Esophagus muscularis mucosa (tissue), 4 donors: ENCODE measurements around the gene UBAC1. TPM values are rescaled to one million over a fixed set of nuclear protein-coding genes. Genes with fewer than 3 reads are reported as not detected.

Experiments
- DNase-seq: peaks from one replicate; pipeline ENCODE4 v3.0.0-alpha.2; 2017; ENCODE audit errors: extremely low spot score
- H3K27ac ChIP-seq, 4 donors: fragments of 200-600 bp; sonication (generic); replicated peaks in 1 of 4; 1 replicate in 3 of 4; 2 replicates in 1 of 4; pipeline ENCODE4 v1.5.1; 2016 to 2019; ENCODE audit warnings: mild to moderate bottlenecking in 1 of 4
- H3K27me3 ChIP-seq, 4 donors: fragments of 200-600 bp; sonication (generic); one replicate each; pipeline versions ENCODE4 v1.5.1 to v1.6.0; 2016 to 2019
- H3K36me3 ChIP-seq, 4 donors: fragments of 200-600 bp; sonication (generic); one replicate each; pipeline ENCODE4 v1.5.1; 2016 to 2019
- H3K4me1 ChIP-seq, 4 donors: fragments of 200-600 bp; sonication (generic); one replicate each; pipeline ENCODE4 v1.5.1; 2016 to 2019
- H3K4me3 ChIP-seq, 4 donors: fragments of 200-600 bp; sonication (generic); 1 replicate in 2 of 4; 2 replicates in 2 of 4; pipeline ENCODE4 v1.5.1; 2016 to 2019; ENCODE audit warnings: mild to moderate bottlenecking in 4 of 4, moderate library complexity in 1 of 4
- H3K9me3 ChIP-seq, 4 donors: fragments of 200-600 bp; sonication (generic); 1 replicate in 3 of 4; 2 replicates in 1 of 4; pipeline ENCODE4 v1.5.1; 2016 to 2019
- CTCF ChIP-seq, 3 experiments: fragments of 200-600 bp in 2 of 3; fragments of 450-650 bp in 1 of 3; sonication (generic) in 2 of 3; IDR thresholded peaks; one replicate each; pipeline ENCODE4 v1.5.1; 2017 to 2019; ENCODE audit warnings: antibody characterized with exemption in 3 of 3, mild to moderate bottlenecking in 2 of 3, moderate library complexity in 1 of 3
- EP300 ChIP-seq: sonication (generic); formaldehyde crosslinking; IDR thresholded peaks from one replicate; pipeline ENCODE4 v1.6.1; 2017; ENCODE audit warnings: antibody characterized with exemption
- POLR2A ChIP-seq: fragments of 450-650 bp; IDR thresholded peaks from one replicate; pipeline ENCODE4 v1.6.1; 2017; ENCODE audit warnings: antibody characterized with exemption, moderate library complexity, mild to moderate bottlenecking, low read depth
- POLR2AphosphoS5 ChIP-seq, 2 donors: sonication (generic); formaldehyde crosslinking; IDR thresholded peaks; one replicate each; pipeline ENCODE4 v1.6.1; 2017; ENCODE audit warnings: antibody characterized with exemption in 2 of 2
- WGBS: methylation state at CpG from one replicate; pipeline ENCODE4 v1.1.5; 2018; 5-methylcytosine and 5-hydroxymethylcytosine counted together
- intact Hi-C: fragments of 100-400 bp; cut with DNase I; formaldehyde crosslinking; loops from one replicate; pipeline ENCODE4 v1.15.1; 2023
- total RNA-seq, 4 donors: library from RNA; depleted of rRNA; stranded (reverse); fragments of >200 nt; gene quantifications; one replicate each; pipeline versions ENCODE4 v1.1.0 to v1.2.1, GENCODE V29; 2016

UBAC1 gene
- total RNA-seq, 4 donors from 2014 or later: 61.6 to 77.2 (median 67.3) TPM

DNA sequence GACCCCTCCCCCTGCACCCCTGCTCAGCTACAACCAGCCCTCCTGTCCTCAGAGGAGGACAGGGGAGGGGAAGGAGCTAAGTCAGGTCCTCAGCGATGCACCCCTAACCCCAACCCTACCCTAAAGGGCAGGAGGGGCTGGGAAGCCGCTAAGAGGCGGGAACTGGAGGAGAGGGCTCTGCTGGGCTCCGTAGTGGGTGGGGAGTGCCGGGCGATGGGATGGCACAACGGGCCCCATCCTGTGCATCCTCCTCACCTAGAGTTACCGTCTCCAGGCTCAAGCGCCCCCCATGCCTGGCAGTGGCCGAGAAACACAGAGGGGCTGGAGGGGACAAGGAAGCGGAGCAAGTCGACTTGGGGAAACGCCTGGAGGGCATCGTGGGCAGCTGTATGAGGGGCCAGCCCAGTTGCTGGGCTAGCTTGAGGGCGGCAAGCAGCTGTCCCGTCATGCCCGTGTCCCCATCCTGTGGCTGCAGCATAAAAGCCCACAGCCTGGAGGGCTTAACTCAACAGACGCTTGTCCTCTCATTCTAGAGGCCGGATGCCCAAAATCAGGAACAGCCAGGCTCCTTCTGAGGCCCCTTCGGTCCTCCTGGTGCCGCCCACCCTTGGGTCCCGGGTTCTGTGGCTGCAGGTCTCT is 23.0 kb upstream of the UBAC1 start:
- 85% methylated on average over 9 of the region's 22 CpGs for WGBS
- Histone ChIP-seq H3K9me3 (no peaks in the 10 kb centered on the region), H3K36me3 (no peaks in the 10 kb centered on the region), H3K4me3 (no peak overlapping the region), H3K27me3 (peaks cover 0 to 67% (median 0%) of the 10 kb centered on the region in 4 donors), H3K4me1 (peaks cover 4 to 9% (median 7%) of the 10 kb centered on the region in 4 donors), H3K27ac (no peak overlapping the region)
- intact Hi-C loops: no loop called here
- DNase-seq: no peak
- no peak for TF ChIP-seq EP300
- TF ChIP-seq POLR2AphosphoS5 (IDR thresholded peaks at IDR 0.05): no peak
- no peak for TF ChIP-seq POLR2A
- TF ChIP-seq CTCF (IDR thresholded peaks at IDR 0.05): no peak

DNA sequence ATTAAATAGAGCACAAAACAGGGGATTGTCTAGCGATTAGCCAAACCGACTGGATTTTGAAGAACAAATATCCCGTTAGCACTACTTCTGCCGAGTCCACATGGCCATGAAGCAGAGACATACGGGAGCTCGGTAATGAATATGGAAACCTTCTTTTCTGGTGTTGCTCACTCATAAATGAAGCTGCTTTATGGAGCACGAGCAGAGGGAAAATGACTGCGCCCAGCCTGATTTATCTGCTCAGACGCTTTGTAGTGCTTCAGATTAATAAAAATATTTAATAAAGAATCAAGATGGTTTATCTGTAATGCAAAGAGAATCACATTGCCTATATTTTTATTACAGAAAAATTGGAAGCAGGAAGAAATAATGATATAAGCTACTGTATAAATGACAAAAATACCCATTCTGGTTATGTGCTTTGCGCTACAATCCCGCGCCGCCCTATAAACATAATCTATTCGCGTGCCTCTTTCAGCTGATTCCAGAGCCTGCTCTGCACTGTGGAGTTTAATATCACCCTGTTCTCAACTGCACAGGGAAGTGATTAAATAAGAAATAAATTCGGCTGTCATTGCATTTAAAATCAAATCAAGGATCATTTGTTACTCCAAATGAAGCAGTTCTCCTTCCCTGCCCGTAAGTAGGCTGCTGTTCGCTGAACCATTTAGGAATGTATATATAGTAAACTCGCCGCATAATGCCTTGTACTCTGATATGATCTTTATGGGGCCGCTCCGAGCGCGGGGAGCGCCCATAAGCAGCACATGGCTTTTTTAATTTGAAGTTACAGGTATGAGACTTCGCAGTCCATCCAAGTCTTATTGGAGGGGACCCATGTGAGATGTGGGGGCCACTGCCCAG is 22.3 kb upstream of the UBAC1 start:
- Histone ChIP-seq H3K9me3 (no peaks in the 10 kb centered on the region), H3K4me1 (peaks cover 4 to 14% (median 12%) of the 10 kb centered on the region in 4 donors), H3K27me3 (peaks cover 0 to 67% (median 4%) of the 10 kb centered on the region in 4 donors), H3K27ac (no peak overlapping the region), H3K36me3 (no peaks in the 10 kb centered on the region), H3K4me3 (no peak overlapping the region)
- no peak for DNase-seq
- no peak for TF ChIP-seq POLR2A
- TF ChIP-seq POLR2AphosphoS5 (IDR thresholded peaks at IDR 0.05): no peak
- TF ChIP-seq EP300: no peak
- TF ChIP-seq CTCF (IDR thresholded peaks at IDR 0.05): no peak
- 74% methylated on average over 26 of the region's 26 CpGs for WGBS
- intact Hi-C loops: no loop called here

- 85% methylated on average over 19 of the region's 24 CpGs for WGBS
- no peak for TF ChIP-seq POLR2AphosphoS5 (IDR thresholded peaks at IDR 0.05)
- TF ChIP-seq EP300: no peak
- TF ChIP-seq POLR2A: no peak
- no peak for TF ChIP-seq CTCF (IDR thresholded peaks at IDR 0.05)
- no peak for DNase-seq
- H3K4me1 ChIP-seq: peaks cover 4 to 14% (median 12%) of the 10 kb centered on the region in 4 donors
- H3K36me3 ChIP-seq: no peaks in the 10 kb centered on the region
- no peak overlapping the region for H3K27ac ChIP-seq
- intact Hi-C loops: no loop called here
- H3K9me3 ChIP-seq: no peaks in the 10 kb centered on the region
- H3K27me3 ChIP-seq: peaks cover 0 to 64% (median 4%) of the 10 kb centered on the region in 4 donors
- H3K4me3 ChIP-seq: no peak overlapping the region
Measured at GRCh38 chr9:135982499-135983207, 21.5 kb upstream of the UBAC1 start.

- Histone ChIP-seq H3K4me3 (no peak overlapping the region), H3K36me3 (no peaks in the 10 kb centered on the region), H3K4me1 (peaks cover 4 to 14% (median 12%) of the 10 kb centered on the region in 4 donors), H3K9me3 (no peaks in the 10 kb centered on the region), H3K27me3 (peaks cover 0 to 64% (median 4%) of the 10 kb centered on the region in 4 donors), H3K27ac (no peak overlapping the region)
- TF ChIP-seq POLR2A (no peak), EP300 (no peak), POLR2AphosphoS5 (IDR thresholded peaks at IDR 0.05) (no peak), CTCF (IDR thresholded peaks at IDR 0.05) (no peak)
- 80% methylated on average over 14 of the region's 29 CpGs for WGBS
- no peak for DNase-seq
- intact Hi-C loops: no loop called here
Measured at GRCh38 chr9:135980926-135981630, 19.9 kb upstream of the UBAC1 start.
